ENCODE measurements around the gene PLLP.

DNA sequence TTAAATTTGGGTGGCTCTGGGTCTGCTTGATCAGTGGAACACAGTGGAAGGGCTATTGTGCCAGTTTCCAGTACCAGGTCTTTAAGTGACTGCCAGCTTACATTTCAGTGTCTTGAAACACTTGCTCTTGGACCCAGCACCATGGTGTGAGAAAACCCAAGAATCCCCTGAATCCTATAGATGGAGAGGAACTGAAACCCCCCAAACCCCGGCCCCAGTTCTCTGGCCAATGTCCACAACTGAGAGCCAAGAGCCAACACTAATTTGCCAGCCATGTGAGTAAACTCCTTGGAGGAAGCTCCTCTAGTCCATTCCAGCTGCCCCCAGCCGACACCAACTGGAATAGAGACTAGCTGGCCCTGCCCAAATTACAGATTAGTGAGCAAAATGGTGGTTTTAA lies 41.8 kb downstream of the PLLP start:
- TF ChIP-seq CTCF (IDR thresholded peaks at IDR 0.05): no peak
- no peak for TF ChIP-seq POLR2AphosphoS5 (IDR thresholded peaks at IDR 0.05; ENCODE audit: low read depth, low read length)
- no peak for TF ChIP-seq TCF7L2 (IDR thresholded peaks at IDR 0.05; ENCODE audit: low read depth, low read length)
- TF ChIP-seq SIN3A (IDR thresholded peaks at IDR 0.05; ENCODE audit: borderline replicate concordance, insufficient read depth, low read depth, low read length): no peak
- TF ChIP-seq, protein P1, sequence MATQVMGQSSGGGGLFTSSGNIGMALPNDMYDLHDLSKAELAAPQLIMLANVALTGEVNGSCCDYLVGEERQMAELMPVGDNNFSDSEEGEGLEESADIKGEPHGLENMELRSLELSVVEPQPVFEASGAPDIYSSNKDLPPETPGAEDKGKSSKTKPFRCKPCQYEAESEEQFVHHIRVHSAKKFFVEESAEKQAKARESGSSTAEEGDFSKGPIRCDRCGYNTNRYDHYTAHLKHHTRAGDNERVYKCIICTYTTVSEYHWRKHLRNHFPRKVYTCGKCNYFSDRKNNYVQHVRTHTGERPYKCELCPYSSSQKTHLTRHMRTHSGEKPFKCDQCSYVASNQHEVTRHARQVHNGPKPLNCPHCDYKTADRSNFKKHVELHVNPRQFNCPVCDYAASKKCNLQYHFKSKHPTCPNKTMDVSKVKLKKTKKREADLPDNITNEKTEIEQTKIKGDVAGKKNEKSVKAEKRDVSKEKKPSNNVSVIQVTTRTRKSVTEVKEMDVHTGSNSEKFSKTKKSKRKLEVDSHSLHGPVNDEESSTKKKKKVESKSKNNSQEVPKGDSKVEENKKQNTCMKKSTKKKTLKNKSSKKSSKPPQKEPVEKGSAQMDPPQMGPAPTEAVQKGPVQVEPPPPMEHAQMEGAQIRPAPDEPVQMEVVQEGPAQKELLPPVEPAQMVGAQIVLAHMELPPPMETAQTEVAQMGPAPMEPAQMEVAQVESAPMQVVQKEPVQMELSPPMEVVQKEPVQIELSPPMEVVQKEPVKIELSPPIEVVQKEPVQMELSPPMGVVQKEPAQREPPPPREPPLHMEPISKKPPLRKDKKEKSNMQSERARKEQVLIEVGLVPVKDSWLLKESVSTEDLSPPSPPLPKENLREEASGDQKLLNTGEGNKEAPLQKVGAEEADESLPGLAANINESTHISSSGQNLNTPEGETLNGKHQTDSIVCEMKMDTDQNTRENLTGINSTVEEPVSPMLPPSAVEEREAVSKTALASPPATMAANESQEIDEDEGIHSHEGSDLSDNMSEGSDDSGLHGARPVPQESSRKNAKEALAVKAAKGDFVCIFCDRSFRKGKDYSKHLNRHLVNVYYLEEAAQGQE (IDR thresholded peaks at IDR 0.05; ENCODE audit: insufficient read depth in 1 of 2, low read depth in 2 of 2, low read length in 1 of 2): no peak
